Stimulated activated CD4-positive, alpha-beta T cell treated with anti-CD3 and anti-CD28 coated beads, Interleukin-2, amount 100 ng/mL, for 4 hours (primary cell): ENCODE data around the gene CTBP1.

Experiments used
- DNase-seq: peaks from one replicate; pipeline ENCODE4 v3.0.0-alpha.2; 2020; ENCODE audit warnings: low read depth

CTBP1 gene

DNA sequence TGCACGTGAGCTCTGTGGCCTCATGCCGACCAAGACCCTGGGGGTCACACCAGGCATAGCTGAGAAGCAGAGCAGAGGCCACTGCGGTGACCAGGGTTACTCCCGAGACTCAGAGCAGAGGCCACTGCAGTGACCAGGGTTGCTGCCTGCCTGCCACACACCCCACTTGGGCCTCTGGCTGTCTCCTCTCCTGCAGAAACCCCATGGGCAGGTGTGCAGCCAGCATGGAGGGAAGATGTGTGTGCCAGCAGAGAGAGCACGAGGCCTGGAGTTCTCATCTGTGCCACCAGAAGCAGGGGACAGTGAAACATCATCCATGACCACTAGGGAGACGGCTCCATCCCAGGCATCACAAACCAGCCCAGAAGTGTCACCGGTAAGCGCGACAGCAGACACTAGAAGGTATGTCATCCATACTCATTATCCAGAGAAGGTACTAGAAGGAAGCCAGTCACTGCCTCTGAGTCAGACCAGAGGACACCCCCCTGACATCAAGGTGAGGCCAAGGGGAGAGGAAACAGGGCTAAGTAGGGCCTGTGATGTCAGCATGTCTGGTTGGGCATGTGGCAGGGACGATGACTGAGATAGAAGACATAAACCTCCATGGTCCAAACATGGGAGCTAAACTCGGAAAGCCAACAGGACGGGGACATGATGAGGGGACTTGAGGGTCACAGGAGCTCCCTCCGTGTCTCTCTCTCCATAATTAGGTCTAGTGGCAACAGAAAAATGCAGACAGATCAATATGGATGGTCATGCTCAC lies 52.3 kb downstream of the CTBP1 start:
- no peak for DNase-seq

DNA sequence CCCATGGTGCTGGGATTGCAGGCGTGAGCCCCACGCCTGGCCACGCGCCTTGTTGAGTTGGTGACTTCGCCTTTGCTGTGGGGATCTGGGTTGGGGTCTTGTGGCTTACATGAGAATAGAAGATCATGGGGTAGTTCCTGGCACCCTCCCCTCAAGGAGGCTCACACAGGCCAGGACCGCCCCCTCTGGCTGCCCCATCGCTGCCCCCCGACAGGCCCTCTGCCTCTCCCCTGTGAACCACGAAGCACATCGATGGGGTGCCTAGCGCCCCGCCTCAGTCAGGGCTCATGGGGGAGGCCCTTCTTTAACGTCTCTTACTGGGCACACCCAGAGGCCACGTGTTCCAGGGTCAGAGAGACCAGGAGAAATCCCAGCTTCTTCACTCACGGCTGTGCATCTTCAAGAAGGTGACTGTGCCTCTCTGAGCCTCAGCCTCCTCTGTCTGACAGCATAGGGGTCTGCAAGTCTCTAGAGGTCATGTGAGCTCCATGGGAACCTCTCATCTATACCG lies 53.0 kb downstream of the CTBP1 start:
- DNase-seq = no peak

DNA sequence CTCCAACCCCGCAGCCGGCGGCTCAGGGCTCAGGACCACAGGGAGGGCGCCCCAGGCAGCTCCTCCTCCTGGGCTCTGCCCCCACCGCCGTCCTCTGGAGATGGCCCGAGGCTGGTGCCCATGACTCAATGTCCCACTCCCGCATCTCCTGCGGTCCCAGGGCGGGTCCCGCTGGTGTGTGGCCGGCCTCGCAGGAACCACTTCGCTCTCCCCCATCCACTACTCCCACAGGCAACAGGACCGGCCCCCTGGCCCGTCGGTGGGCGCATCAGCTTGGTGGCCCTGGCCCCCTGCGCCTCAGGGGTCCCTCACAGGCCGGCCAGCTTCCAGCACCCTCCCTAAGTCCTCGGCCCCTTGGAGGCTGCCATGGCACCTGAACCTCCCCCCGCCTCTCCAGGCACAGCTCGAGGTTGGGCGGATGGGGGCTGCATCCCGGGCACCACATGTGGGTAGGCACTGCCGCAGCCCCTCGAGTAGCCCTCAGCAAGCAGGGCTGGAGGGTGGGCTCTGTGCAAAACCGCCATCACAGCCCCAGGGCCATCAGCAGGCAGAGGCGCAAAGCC lies 53.7 kb downstream of the CTBP1 start:
- DNase-seq = no peak

DNA sequence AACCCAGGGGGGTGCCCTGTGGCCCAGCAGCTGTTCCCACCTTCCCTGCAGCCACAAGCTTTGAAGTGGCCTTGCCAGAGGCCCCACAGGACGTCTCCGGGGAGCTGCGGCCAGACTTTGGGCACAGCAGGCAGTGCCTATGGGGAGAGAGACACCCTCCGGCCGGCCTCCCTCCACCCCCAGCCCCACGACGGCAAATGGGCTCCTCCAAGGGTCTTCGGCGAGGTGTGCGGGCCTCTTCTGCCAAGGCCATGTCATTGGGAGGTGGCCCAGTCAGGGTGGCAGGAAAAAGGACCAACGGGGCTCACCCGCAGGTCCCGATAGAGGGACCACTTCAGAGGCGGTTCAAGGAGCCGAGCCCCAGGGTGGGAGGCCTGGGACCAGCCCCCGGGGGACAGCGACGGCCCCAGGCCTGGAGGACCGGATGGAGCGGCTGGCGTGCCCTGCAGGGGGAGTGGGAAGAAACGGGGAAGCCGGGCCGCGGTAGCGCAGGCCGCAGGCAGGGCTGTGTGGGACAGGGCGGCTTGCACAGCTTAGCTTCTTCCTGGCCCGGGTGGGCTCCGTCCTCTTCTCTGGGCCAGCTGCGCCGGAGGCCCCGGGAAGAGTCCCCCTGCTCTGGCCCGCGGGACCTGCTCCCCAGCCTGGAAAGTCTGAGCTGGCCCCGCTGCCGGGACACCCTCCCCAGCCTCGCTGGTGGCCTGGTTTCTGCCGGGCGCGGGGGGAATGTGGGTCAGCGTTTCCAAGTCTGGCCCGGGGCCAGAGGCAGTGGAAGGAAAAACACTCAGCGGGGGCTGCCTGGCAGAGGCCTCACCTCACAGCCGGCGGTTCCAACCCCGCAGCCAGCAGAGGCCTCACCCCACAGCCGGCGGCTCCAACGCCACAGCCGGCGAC lies 54.7 kb downstream of the CTBP1 start:
- no peak for DNase-seq

DNA sequence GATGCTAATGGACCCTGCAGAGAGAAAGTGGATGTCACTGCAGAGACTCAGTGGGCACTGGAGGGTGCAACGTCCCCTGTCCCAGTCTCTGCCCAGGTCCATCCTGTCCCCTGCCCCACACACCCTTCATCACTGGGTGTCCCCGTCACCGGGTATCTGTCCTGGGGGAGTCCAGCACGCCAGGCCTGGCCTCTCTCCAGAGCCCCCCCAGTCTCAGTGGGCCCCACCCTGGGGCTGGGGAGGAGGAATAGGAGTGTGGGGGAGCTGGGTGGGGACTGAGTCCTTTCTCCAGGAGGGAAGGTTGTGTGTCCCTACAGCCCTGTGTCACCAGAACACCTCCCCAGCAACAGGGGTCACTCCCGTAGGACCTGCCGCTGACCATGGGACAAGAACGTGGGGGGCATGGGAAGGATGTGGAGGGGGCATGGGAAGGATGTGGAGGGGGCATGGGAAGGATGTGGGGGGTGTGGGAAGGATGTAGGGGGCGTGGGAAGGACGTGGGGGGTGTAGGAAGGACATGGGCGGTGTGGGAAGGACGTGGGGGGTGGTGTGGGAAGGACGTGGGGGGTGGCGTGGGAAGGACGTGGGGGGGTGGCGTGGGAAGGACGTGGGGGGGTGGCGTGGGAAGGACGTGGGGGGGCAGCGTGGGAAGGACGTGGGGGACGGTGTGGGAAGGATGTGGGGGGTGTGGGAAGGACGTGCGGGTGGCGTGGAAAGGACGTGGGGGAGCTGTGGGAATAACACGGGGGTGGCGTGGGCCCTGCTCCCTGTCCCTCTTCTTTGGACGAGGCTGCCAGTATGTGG lies 55.5 kb downstream of the CTBP1 start:
- DNase-seq = no peak

DNA sequence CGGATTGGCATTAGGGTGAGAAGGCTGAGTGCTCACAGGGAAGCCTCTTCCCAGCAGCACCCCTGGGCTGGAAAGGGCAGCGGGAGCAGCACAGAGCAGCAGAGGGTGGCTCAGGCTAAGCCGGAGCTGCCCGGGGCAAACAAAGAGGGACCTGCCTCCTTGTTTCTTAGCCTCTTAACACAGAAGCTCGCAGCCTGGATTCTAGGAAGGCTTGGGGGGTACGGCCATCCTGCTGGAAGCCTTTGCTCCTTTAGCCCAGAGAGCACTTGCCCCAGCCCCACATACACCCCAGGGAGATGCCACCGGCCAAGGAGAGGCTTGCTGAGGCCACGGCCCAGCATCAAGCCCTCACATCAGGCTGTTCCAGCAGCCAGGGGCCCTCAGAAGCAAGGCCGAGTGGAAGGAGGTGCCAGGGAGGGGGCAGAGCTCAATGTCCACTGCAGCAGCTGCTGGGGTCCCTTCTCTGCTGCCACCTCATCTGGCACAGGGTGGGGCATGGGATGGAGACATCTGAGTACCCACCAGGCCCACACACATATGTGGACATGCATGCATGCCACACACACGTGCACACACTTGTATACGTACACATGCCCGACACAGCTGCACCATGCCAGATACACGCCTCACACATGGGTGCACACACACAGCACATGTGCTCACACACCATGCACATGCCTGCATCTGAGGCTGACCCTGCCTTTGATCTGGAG lies 56.3 kb downstream of the CTBP1 start:
- no peak for DNase-seq

DNA sequence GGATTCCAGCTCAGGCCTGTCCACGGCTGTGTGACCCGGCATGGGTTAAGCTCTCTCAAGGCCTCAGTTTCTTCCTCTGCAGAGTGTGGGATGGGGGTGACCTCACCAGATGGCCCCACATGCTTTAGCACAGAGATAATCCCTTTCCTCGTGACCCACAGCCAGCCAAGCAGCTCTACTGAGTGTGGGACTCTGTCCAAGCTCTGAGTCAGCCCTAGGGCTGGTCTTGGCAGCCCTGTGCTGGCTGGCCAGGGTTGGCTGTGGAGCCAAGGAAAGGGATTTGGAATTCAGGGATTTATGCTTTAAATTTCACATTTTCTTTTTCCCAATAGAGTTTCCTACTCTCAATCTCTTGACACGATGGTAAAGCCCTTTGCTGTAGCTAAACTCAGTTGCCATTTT lies 56.8 kb downstream of the CTBP1 start:
- DNase-seq = no peak

DNA sequence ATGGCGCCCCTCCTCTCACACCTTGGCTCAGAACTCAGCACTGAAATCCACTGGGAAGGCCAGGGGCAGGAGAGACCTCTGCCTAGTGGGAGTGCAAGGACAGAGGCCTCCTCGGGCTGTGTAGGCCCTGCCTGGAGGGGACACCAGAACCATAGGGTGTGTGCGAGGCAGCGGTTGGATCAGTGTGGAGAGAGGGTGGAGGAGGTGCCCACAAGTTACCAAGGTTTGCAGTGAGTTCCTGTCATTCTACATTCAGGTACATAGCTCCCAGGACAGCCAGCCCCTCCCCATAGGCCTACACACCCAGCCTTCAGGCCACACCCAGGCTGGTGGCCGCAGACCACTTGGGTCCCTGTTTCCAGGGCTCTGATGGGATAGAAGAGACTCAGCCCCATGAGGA lies 57.3 kb downstream of the CTBP1 start:
- no peak for DNase-seq

DNA sequence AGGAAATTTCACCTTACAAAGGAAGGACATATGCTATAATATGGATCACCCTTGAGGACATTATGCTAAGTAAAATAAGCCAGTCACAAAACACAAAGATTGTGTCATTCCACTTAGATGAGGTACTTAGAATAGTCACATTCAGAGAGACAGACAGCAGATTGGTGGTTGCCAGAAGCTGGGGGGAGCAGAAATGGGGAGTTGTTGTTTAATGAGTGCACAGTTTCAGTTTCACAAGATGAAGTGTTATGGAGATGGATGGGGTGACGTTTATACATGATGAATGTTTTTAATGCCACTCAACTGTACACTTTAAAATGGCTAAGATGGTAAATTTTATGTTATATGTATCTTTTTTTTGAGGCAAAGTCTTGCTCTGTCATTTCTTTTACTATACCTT lies 61.7 kb downstream of the CTBP1 start:
- no peak for DNase-seq

DNA sequence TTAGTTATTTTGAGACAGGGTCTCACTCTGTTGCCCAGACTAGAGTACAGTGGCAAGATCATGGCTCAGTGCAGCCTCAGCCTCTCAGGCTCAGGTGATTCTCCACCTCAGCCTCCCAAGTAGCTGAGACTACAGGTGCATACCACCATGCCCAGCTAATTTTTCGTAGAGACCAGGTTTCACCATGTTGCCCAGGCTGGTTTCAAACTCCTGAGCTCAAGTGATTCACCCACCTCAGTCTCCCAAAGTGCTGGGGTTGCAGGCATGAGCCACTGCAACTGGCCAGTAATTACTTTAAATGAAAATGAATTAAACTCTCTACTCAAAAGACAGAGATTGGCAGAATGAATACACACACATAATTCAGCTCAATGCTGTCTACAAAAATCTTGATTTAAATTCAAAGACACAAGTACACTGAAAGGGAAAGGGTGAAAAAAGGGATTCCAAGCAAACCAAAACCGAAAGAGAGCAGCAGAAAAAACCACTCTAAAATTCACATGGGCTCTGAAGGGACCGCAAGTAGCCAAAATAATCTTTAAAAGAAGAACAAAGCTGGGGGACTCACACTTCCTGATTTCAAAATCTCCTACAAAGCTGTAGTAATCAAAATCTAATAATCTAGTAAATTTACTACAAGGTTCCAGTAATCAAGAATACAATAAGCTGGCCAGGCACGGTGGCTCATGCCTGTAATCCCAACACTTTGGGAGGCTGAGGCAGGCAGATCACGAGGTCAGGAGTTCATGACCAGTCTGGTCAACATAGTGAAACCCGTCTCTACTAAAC lies 64.8 kb downstream of the CTBP1 start:
- no peak for DNase-seq

DNA sequence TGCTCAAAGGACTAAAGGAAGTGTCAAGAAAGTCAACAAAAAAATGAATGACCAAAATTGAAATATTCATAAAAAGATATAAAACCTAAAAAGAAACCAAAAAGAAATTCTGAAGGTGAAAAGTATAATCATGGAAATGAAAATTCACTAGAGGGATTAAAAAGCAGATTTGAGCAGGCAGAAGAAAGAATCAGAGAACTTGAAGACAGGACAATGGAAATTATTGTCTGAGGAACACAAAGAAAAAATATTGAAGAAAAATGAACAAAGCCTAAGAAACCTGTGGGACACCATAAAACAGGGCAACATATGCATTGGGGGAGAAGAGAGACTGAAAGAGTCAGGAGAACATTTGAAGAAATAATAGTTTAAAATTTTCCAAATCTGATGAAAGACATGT lies 66.6 kb downstream of the CTBP1 start:
- DNase-seq = no peak

DNA sequence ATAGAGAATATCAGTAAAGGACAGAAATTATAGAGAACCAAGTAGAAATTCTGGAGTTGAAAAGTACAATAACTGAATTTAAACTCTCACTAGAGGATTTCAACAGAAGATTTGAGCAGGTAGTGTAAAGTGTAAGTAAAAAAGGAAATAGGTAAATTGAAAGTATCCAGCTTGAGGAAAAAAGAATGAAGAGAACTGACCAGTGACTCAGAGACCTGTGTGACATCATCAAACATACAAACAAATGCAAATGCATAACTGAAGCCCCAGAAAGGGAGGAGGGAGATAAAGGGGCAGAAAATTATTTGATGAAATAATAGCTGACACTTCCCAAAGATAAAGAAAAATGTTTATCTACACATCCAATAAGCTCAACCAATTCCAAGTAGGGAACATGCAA lies 68.3 kb downstream of the CTBP1 start:
- no peak for DNase-seq

DNA sequence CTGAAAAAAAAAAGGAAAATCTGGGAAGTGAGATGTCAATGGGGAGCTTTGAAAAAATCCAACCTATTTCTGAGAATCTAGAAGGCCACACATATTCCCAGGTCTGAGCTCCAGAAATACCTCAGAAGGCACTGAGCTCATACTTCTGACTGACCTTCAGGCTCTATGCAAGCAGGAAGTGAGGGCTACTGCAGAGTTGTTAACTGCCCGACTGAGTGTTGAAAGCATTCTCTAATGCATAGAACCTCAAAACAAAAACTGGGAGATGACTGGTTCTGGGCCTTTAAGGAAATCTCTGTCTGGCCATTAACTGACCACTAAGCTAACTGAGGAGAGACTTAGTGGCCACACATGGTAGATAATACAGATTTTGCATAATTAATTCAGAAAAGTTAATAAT lies 69.0 kb downstream of the CTBP1 start:
- no peak for DNase-seq

DNA sequence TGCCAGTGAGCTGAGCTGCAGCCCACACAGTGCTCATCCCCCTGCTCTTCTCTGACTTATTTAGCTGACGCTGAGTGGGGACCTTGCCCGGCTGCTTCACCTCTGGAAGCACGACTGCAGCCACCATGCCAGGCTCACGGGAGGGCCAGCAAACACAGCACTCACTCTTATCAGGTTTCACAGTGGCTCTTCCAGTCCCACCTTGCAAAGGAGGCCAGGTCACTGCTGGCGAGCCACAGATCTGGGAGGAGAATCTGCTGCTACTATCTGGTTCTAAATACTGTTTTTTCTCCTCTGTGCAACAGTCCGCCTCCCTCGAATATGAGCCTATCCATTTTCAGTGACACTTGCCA lies 69.9 kb downstream of the CTBP1 start:
- DNase-seq = no peak

DNA sequence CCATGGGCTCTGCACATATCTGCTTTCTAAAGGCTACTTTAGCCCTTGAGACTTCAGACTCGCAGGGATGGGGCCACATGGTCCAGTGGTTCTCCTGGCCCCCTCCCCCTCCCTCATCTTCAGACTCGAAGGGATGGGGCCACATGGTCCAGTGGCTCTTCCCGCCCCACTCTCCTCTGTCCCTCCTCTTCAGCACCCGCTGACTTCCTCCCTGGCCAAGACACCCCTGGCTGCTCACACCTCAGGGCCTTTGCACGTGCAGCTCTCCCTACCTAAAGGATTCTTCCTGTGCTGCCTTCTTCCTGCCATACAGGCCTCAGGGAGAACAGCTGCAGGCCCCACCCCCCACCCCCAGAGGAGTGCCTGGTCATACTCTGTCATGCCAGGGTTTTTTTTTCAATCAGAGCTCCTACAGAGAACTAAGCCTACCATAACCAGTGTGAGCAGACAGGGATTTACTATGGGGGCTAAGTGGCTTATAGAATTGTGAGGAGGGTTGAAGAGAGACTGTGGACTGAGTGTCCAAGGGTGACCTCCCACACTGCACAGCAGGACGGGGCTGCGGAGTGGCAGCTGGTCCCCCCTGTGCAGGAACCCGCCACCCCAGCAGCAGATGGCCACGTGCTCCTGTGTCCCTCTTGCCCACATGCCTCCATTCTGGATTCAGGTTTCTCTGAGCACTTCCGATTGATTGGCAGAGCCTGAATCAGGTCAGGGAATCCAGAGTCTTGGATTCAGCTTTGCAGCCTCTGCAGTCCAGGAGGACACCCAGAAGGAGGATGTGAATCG lies 70.4 kb downstream of the CTBP1 start:
- no peak for DNase-seq

DNA sequence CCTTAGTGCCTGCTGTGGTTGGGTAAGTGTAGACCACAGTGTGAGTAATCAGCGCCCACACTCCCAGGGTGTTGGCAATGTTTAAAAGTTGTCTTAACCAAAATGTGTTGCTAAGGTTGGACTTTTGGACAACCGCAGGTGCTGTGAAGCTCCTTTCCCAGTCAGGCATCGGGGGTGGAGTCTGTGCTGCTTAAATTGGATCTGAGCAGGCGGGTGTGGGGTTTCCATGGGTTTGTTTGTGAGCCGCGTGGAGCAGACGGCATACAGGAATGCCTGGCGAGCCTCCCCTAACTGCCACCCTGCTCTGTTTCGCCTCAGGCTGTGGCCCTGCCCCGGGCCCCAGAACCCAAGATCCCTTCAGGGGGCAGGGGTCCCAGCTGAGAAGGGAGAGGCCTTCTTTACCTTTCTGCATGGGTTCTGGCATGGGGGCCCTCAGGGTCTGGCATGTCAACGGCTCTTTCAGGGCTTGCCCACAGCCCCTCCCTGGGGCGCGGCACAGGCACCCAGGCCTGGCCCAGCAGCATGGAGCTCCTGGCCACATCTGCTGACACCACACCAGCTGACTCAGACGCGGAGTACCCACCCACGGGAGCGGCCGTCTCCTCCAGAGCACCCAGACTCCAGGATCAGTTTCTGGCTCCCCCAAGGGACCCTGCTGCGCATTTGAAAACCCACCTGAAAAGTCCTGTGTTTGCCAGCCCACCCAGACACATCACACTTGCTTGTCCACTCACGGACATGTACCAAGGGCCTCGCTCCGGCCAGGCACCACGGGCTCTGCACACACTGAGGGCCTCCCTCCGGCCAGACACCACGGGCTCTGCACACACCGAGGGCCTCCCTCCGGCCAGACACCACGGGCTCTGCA lies 71.4 kb downstream of the CTBP1 start:
- DNase-seq = no peak

DNA sequence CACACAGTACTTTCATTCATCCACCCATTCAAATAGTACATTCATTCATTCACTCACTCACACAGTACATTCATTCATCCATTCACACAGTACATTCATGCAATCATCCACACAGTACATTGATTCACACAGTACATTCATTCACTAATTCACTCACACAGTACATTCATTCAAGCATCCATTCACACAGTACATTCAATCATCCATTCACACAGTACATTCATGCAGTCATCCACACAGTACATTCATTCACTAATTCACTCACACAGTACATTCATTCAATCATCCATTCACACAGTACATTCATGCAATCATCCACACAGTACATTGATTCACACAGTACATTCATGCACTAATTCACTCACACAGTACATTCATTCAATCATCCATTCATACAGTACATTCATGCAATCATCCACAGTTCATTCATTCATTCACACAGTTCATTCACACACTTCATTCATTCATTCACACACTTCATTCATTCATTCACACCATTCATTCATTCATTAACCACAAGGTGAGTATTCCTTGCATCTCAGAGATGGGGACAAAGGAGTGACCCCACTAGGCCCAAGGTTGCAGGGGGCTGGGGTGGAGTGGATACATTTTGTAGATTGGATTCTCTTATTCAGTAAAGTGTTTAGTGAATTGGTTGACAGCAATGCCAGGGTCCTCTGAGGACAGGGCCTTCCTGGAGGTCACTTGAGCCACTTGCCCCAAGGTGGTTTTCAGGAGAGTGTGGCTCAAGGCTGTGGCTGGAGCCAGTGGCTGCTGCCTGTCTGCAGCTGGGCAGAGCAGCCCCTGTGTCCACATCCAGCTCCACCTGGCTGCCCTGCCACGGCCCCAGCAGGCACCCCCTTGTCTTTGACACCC lies 72.3 kb downstream of the CTBP1 start:
- DNase-seq = no peak
